GM18867 (cell line): Measurements from ENCODE around the gene TRABD.

ENCODE experiments used
- ATAC-seq: cut with Tn5 transposase; IDR thresholded peaks from one replicate; pipeline ENCODE4 v1.9.1; 2021; ENCODE audit warnings: mild to moderate bottlenecking, moderate library complexity; ENCODE audit not compliant: unreplicated experiment

Gene TRABD

DNA sequence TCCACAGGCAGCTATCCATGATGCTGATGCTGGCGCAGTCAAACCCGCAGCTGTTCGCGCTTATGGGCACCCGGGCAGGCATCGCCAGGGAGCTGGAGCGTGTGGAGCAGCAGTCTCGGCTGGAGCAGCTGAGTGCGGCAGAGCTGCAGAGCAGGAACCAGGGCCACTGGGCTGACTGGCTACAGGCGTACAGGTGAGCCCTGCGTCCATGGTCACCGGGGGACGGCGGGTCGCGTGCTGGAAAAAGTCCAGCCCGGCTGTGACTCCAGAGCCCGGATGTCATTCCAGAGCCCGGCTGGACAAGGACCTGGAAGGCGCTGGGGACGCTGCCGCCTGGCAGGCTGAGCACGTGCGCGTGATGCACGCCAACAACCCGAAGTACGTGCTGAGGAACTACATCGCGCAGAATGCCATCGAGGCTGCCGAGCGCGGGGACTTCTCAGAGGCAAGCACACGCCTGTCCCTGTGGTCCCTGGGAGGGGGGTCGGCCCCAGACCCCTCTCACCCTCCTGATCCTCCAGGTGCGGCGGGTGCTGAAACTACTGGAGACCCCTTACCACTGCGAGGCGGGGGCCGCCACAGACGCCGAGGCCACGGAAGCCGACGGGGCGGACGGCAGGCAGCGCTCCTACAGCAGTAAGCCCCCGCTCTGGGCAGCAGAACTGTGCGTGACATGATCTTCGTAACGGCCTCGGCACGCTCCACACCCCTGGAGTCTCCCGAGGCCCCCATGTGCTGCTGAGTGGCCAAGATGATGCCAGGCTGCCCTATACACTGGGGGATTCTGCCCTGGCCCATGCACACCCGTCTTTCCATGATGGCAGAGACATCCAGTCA lies 31.2 kb downstream of the TRABD start:
- no peak for ATAC-seq

DNA sequence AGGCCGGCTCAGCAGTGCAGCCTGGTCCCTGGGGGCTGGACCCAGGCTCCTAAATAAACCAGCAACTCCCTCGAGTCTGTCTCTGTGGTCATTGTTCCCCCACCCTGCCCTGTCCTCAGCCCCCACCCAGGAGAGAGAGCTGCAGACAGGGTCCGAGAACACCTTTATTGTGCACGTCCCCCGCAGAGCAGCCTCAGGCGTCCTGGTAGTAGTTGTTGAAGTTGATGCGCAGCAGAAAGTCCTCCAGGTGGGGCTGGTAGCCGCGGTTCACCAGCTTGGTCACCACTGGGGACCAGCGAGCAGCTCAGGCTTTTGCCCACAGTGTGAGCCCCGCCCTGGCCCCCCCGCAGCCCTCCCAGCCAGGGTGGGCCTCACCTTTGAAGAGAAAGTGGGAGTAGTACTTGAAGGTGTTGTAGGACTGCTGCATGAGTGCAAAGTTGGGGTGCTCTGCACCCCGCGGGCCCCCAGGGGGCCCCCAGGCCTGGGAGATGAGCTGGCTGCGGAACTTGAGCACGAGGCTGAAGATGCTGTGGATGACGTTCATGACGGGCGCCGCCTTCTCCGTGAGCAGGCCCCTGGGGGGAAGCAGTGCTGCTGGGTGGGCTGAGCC lies 31.9 kb downstream of the TRABD start:
- ATAC-seq: no peak

DNA sequence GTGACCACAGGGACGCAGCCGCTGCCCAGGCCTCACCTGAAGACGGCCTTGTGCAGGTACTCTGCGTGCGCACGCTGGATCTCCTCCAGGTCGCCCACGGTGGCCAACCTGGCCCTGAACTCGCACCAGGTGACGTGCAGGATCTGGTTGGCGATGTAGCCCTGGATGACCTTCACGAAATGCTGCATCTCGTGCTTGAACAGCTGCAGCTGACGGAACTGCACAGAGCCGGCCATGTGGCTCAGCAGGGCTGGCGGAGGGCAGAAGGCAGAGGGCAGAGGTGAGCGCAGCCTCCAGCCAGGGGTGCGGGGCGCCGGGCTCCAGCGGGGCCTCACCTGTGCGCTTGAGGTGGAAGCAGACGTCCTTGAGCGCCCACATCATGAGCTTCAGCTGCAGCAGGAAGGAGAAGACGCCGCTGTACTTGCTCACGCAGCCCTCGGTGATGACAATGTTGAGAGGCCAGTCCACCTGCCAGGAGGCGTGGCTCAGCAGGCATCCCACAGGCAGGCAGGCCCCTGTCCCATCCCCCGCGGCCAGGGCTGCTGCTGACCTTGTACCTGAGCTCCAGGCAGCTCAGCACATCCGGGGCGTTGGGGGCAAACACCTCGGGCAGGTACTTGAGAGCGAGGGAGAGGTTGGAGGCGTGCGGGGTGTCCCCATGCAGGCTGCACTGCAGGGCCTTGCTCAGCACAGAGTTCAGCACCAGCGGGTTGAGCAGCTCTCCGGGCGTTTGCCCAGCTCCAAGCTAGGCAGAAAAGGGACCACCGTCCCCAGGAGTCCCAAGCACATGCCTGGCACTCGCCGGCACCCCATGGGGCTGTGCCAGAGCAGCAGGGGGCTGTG lies 32.7 kb downstream of the TRABD start:
- no peak for ATAC-seq

DNA sequence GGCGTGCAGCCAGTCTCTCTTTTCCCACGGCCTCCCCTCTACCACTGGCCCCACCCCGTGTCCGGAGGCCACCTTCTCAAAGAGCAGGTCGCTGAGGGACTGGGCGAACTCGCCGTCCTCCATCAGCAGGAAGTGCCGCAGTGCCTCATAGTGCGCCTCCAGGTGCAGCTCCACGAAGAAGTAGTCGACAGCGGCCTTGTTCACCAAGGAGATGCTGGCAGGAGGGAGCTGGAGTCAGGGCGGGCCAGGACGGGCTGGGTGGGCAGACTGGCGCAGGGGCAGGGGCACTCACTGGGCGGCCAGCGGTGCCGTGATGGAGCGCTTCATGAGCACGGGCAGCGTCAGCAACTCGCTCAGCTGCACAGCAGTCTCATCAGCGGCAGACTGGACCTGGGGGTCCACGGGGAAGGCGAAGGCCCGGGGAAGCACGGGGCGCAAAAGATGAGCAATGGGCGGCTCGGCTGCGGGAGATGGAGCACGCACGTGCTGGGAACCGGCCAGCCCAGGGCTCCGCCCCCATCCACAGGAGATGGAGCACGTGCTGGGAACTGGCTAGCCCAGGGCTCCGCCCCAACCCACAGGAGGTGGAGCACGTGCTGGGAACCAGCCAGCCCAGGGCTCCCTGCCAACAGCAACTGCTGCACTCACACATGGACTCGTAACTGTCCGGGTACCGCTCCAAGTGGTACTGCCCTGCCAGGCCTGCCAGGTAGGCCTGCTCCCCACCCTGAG lies 33.4 kb downstream of the TRABD start:
- no peak for ATAC-seq

DNA sequence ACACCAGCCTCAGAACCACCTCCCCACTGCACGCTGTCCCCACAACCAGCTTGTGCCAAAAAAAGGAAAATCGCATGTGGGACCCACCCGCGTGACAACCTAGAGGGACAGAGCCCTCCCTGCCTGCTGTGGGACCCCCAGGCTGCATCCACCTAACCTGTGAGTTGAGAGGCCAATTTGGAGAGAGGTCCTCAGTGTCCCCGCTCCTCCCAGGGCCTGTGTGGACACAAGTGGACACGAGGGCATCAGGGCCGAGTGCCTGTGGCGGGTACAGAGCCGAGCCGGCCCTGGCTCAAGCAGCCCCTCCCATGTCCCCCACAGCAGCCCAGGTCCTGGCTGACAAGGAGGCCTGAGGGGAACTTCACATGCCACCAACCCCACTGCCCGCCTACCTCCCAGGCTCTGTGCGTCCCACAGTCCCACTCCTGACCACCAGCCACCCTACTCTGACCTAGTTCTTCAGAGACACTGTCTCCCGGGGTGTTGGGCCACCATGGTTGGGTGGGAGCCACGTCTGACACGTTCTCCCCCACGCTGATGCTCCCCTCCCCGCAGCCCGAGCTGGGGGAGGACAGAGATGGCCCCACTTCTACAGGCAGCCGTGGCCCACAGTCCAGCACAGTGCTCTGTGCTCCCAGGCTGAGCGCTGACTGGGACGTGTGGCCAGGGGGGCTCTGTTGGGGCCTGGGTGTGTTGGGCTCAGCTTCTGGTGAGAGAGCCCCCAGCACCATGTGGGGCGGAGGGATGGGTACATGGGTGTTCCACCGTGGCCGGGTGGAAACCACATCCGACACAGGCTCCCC lies 34.3 kb downstream of the TRABD start:
- ATAC-seq: no peak

DNA sequence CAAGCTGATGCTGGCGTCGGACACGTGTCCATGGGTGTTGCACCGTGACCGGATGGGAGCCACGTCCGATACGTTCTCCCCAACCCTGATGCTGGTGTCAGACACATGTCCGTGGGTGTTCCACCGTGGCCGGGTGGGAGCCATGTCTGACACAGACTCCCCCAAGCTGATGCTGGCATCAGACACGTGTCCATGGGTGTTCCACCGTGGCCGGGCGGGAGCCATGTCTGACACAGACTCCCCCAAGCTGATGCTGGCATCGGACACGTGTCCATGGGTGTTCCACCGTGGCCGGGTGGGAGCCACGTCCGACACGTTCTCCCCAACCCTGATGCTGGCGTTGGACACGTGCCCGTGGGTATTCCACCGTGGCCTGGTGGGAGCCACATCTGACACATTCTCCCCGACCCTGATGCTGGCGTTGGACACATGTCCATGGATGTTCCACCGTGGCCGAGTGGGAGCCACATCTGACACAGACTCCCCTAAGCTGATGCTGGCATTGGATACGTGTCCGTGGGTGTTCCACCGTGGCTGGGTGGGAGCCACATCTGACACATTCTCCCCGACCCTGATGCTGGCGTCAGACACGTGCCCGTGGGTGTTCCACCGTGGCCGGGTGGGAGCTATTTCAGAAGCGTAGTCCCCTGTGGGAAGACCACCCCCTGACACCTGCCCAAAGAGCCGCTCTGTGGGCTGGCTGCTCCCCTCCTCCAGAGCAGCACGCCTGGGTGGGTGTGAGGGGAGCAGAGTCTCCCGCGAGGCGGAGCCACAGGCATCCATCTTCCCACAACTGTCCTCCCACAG lies 35.1 kb downstream of the TRABD start:
- ATAC-seq: no peak

DNA sequence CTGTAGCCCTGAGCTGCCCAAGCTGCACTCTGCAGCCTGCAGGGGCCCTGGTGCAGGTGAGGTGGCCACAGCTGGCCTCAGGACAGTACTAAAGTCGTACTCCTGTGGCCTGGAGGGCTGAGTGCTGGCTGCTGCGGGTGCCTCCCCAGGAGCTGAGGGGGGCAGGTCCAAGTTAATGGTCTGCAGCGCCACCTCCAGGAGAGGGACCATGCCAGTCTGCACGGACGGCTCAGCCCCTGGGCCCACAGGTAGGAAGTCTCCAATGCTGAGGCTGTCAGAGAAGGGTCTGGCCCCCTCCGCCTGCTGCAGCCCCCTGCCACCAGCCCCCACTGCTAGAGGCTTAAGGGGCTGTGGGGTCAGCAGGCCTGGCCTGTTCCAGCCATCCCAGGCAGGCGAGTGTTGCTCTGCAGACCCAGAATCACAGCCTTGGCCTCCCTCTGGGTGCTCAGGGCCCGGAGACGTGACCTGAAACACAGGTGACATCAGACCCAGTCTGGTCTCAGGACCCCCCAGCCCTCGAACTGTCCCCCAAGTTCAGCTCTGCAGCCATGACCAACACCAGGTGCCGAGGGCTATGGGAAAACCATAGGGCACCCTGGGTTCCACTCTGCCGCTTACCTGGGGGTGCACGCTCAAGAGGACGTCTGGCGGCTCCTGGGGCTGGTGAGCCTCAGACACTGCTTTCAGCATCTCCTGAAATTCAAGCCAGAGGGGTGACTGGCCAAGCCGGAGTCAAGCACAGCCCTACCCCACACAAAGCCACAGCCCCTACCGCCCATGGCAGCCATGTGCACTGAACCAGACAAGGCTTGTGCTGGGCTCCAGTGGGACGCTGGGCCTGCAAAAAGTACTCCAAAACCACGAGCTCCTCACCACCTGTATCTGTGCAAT lies 35.9 kb downstream of the TRABD start:
- ATAC-seq: no peak

DNA sequence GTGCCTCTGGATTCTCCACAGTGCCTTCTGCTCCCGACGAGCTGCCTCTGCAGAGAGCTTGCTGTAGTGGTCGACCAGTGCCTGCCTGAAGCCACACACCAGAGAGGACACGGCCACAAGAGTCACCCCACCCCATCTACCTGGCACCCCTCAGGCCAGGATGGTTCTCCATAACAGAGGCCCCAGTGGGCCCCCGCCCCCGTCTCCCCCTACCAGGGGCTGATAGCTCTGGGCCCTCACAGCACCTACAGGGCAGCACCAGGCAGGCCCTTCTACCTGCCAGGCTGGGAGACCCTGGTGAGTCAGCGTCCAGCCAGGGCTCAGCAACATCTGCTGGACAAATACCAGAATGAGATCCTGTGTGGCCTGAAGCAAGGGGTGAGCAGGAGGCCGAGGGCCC lies 36.8 kb downstream of the TRABD start:
- ATAC-seq: no peak

DNA sequence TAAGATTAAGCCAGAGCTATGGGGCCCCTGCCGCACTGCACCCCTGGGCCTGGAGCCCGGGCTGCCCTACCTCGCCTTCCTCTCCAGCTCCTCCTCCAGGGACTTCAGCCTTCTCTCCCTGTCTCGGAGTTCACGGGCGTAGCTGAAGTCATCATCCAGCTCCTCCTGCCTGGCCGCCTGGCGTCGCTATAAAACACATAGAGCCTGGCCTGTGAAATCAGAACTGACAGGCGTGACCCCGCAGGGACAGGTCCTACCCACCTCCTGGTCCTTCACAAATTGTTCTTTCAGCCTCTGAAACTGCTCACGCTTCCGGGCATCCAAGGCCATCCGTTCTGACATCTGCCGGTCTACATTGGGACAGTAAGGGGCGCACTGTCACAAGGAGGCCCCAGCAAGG lies 38.4 kb downstream of the TRABD start:
- ATAC-seq: no peak

DNA sequence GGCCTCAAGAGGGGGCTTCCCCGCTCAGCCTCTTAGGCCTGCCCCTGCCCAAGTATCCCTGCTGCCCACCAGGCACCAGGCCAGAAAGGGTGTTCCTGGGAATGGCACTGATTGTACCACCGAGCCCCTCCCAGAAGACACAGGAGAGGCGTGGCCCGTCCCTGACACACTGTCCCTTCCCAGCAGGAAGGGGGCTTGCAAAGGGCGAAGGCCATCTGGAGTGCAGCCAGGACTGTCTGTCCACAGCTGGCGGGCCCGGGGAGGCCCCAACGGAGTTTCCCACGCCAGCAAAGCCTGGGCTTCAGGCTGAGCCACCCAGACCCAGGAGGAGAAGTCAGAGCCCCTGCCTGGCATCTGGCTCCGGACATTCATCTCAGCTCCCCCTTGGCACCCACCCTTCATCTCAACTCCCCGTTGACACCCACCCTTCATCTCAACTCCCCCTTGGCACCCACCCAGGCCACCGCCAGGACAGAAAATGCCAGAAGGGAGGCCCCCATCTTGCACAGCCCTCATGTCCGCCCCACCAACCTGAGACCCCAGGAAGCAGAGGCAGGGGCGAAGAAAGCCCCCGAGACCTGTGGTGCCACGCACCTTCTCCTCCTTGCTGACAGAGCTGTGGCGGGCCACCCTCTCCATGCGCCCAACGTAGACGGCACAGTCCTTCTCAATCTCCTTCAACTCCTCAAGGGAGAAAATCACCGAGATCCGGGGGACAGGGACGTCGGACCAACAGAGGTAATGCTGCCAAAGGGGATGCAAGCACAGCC lies 39.7 kb downstream of the TRABD start:
- ATAC-seq: no peak

DNA sequence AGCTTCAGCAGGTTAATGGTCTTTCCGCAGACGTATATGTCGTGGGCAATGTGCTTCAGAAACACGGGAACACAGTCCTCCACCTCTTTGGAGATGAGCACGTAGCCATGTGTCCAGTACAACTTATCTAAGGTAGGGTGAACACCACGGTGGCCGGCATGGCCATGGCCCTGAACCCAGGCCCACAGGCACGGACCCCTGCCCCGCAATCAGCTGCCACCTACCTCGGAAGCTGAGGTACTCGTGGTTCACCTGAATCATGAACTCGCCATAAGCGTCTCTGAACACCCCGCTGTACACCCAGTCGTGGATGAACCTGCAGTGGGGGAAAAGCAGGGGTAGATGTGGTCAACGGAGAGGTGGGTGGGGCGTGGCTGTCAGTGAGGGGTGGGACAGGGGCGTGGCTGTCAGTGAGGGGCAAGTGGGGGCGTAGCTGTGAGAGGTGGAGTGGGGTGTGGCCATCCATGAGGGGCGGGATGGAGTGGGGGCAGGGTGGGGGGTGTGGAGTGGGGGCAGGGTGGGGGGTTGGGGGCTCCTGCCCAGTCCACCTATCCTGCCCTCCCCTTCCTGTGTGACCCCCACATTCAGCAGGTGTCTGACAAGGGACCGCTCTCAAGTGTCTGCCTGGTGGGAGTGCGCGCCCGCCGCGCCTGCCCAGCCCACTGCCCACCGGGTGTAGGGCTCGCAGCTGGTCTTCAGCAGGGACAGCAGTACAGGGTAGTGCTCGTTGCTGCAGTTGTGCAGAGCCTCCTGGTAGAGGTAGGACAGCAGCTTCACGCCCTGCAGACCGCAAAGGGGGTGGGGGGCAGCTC lies 40.6 kb downstream of the TRABD start:
- ATAC-seq: no peak

DNA sequence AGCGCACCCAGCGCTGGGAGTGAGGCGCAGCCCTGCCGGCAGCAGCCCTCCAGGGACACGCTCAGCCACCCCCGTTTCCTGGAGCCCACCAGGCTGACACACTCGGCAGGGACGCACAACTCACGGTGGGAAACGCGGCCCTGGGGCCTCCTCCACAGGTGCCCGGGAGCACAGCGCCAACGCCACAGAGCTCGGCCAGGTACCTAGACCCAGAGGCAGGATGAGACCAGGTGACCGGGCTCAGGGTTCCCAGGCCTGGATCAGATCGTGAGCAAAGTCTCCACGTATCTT lies 41.1 kb downstream of the TRABD start:
- ATAC-seq: no peak

DNA sequence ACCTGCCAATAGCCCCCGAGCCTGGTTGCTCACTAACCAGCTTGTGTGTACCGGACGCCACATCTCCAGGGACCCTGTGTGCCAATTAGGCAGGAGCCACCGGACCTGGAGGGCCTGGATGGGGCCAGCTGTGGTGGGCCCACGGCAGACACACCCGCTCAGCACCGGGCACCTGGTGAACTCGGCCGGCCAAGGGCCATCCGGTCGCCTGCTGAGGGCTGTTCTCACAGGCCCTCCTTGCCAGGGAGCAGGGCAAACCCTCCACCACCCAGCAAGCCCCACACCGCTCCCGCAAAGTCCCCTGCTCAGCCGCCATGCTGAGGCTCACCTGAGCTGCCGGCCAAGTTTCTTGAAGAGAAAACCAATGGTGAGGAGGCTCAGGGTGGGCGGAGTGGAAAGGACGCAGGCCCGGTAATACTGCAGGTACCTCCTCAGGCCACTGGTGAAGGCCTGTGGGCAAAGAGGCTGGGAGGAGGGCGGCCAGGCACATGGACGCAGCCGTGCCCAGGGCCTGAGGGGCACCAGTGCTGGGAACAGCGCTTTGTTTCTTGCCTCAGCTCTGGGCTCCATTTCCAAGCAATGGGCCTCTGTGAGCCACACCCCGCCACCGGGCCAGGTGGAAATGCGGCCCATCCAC lies 42.0 kb downstream of the TRABD start:
- ATAC-seq: no peak

DNA sequence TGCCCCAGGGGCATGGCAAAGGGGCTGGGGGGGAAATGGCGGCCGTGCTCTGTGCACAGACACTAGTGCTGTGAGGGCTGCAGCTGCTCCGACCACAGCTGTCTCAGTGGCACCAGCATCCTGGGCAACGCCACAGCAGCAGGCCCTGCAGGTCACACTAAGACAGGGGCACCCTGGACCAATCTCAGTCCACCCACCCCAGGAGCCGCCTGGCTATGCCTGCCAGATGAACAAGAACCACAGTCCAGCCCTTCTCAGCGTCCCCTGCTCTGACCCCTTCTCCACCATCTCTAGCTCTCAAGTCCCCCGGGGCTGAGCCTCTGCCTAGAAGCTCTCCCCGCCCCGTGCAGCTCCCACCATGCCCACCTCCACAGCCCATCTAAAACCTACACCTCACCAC lies 42.7 kb downstream of the TRABD start:
- no peak for ATAC-seq

DNA sequence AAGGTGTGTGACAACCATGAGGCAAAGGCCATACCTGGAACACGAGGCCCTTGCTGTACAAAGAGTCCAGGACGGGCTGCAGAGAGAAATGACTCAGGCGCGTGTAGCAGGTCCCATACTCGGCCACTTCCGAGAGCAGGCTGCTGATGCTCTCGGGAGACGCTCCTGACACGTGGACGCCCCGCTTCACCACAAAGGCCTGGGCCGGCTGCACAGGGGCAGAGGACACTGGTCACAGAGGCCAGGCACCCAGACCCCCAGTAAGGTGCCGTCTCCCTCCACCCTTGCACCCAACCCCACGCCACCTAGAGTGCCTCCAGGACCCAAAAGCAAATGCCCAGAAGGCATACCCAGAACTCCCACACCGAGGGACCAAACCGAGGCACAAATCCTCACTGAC lies 43.7 kb downstream of the TRABD start:
- no peak for ATAC-seq

DNA sequence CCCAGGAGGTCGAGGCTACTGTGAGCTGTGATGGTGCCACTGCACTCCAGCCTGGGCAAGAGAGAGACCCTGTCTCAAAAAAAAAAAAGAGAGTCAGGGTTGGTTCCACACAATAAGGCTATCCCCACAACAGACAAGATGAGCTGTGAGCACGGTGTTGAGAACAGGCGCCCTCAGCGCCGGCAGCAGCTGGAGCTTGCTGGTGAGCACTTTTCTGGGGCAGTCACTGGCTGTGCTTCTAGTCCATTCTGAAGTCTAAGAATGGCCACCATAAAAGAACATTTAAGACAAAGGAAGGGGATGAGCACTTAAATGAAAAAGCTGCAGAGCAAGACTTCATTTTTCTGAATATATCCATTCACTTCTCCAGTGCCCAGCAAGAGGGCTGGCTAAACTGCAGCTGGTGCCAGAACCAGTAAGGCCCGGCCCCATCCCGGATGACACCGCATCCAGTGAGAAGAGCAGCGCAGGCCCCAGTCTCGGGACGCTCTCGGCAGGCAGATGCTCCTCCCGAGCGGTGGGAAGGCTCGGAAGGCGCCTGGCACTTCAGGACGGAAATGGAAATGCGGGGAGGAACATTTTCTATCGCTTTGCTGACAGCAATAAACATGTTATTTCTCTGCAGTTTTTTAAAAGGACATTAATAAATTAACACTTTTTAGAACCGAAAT lies 46.9 kb downstream of the TRABD start:
- ATAC-seq: no peak
